ENCODE results near the gene RENBP. TPM values are rescaled to one million over a fixed set of nuclear protein-coding genes. Genes with fewer than 3 reads are reported as not detected.

The RENBP gene
- total RNA-seq, 1 donor from 2014 or later, result 20.2 TPM

DNA sequence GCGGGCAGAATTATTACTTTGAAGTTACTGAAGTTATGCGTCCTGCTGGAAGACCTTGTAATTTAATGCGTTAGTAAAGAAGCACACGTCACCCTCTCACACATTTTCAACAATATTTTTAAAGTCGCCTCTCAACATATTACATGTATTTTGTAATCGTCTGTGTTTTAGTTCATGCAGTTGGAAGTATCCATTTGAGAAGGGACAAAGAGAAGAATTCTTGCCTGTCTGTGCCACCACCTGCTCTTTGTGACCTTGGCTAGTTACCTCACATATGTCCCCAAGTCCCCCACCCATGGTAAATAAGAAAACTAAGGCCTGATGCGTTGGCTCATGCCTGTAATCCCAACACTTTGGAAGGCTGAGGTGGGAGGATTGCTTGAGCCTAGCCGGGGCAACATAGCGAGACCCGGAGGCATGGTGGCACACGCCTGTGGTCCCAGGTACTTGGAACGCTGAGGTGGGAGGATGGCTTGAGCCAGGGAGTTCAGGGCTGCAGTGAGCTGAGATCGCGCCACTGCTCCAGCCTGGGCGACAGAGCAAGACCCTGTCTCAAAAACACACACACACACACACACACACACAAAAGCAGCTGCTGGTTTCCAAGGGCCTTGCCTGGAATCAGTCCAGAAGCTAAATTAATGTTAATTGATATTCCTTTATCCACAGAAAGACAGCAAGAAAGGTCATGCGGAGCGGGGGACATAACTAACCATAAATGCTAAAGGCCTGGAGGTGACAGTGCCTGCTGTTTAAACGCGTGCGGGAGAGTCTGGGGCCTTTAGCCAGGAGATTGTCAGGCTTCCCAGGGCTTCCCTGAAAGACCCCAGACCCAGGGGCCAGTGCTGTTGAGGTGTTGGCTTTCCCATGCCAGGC, 28.9 kb upstream of the RENBP start:
- POLR2A ChIA-PET, result interaction anchor here (0.8 to 8.1 kb wide), 7 partner anchors 12 to 398 kb away, joined by 3 to 114 read pairs (median 5); partner anchors contain the start of genes ARHGAP4 and IRAK1

DNA sequence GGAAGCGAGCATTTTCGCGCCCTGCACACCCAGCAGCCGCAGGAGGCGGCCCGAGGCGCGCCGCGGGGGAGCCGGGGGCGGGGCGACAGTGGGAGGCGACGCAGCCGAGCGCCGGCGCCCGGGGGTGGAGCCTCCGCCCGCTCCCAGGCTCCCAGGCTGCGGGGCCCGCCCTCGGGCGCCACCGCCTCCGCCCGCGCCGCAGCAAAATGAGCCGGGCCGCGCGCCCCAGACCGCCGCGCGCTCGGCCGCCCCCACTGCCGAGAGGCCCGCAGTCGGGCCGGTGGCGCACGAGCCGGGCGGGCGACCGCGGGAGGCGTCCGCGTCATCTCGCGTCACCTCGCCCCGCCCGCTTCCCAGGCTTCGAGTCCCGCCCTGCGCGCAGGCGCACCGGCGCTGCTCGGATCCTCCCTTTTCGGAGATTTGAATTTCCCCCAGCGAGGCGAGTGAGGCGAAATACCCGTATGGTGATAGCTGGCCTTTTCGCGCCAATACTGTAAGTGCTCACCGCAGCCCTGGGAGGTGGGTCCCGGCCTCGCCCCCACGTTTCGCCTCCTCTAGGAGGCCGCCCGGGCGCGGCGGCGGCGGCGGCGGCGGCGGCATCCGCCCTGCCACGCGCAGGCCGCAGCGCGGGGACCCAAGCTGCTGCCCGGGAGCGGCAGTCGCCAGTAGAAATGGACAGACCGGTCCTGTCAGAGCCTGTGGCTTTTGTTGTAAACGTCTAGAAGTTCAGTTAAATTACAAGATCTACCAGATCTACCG, 28.1 kb upstream of the RENBP start, which contains the start of gene TMEM187:
TMEM187 (plus strand) TSS at position 387 of the 759 bp plus-strand sequence. CDS start 9,309 bp downstream, outside the sequence.
- ATAC-seq (ENCODE audit: low read depth) (peak; percentile 60), DNase-seq (peak; percentile 75)
- TF ChIP-seq, protein P1, sequence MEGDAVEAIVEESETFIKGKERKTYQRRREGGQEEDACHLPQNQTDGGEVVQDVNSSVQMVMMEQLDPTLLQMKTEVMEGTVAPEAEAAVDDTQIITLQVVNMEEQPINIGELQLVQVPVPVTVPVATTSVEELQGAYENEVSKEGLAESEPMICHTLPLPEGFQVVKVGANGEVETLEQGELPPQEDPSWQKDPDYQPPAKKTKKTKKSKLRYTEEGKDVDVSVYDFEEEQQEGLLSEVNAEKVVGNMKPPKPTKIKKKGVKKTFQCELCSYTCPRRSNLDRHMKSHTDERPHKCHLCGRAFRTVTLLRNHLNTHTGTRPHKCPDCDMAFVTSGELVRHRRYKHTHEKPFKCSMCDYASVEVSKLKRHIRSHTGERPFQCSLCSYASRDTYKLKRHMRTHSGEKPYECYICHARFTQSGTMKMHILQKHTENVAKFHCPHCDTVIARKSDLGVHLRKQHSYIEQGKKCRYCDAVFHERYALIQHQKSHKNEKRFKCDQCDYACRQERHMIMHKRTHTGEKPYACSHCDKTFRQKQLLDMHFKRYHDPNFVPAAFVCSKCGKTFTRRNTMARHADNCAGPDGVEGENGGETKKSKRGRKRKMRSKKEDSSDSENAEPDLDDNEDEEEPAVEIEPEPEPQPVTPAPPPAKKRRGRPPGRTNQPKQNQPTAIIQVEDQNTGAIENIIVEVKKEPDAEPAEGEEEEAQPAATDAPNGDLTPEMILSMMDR (IDR thresholded peaks at IDR 0.05), result no peak
- POLR2A ChIA-PET, result interaction anchor here (0.9 to 8.1 kb wide), 9 partner anchors 9 to 406 kb away, joined by 3 to 114 read pairs (median 11); partner anchors contain the start of genes ARHGAP4, EMD, IRAK1 and NAA10
- CTCF ChIA-PET, result interaction anchor here (1.9 kb wide), 1 partner anchor 25 kb away, joined by 6 read pairs; no protein-coding TSS in a partner anchor
- H3K9me3 Mint-ChIP-seq, result no peaks in the 10 kb centered on the region
- H3K27me3 Mint-ChIP-seq, result no peaks in the 10 kb centered on the region
- H3K36me3 Mint-ChIP-seq (ENCODE audit: low read depth), result peaks cover 12% of the 10 kb centered on the region
- peak within 1 kb of the TSS; percentile 100 for H3K4me3 Mint-ChIP-seq
- intact Hi-C loops (cut with micrococcal nuclease), result loop anchor here (1.0 kb wide), 2 partner anchors 12 to 178 kb away; partner anchors contain the start of genes IDH3G and SSR4
- H3K4me1 Mint-ChIP-seq, result peaks cover 36% of the 10 kb centered on the region
- peak within 1 kb of the TSS; percentile 100 for H3K27ac Mint-ChIP-seq

More for the DNA sequence above, 28.9 kb upstream of the RENBP start:
- Mint-ChIP-seq H3K36me3 (ENCODE audit: low read depth) (peaks cover 8% of the 10 kb centered on the region), H3K4me3 (peak overlapping the region; percentile 87), H3K27me3 (no peaks in the 10 kb centered on the region), H3K4me1 (peaks cover 28% of the 10 kb centered on the region), H3K9me3 (no peaks in the 10 kb centered on the region), H3K27ac (peak overlapping the region; percentile 90)
- no peak for DNase-seq
- ATAC-seq (ENCODE audit: low read depth), result no peak
- CTCF ChIA-PET, result interaction anchor here (1.3 kb wide), 1 partner anchor 39 kb away, joined by 4 read pairs; no protein-coding TSS in a partner anchor
- intact Hi-C loops (cut with micrococcal nuclease), result loop anchor here (1.0 kb wide), 1 partner anchor 11 kb away; no protein-coding TSS in a partner anchor
- TF ChIP-seq, protein P1 (IDR thresholded peaks at IDR 0.05), result no peak

DNA sequence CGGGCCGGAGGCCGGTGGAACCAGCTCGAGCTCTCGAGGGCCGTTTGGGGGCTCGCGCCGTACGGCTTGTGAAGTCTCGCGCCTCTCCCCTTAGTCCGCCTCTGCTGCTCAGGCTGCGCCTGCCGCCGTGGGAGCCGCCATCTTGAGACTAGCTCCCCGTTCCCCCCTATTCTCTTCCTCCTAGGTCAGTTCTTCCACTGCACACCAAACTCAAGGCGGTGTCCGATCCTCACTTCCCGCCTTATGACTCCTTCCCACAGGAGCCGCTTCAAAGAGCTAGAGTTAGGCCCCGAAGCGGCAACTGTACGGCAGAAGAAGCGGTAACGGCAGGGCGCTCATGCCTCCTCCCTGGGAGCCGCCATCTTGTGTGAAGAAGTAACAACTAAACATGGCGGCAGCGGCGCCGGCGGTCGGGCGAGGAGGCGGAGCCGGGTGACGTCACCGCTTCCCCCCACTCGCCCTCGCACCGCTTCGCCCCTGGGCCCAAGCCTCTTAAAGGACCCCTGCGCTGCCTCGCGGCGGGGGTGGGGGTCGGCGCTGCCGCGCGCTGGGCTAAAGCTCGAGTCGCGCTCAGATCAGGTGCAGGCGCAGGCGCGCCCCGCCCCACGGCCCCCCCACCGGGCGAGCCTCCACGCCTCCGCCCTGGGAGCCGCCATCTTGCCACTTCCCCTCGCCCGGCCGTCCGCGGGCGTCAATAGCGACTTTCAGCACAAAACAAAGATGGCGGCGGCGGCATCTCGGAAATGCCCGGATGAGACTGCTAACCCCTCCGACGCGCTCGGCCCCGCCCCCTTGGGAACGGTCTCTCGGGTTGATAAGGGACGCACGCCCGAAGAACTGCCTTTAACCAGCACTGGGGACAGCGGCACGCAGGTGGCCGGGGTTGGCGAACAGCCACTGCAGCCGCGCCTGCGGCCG, 27.3 kb upstream of the RENBP start, which contains the start of gene HCFC1:
HCFC1 (minus strand) TSS at position 369 of the 918 bp plus-strand sequence. CDS start 978 bp downstream, outside the sequence.
- Mint-ChIP-seq H3K27me3 (no peaks in the 10 kb centered on the region), H3K4me3 (peak within 1 kb of the TSS; percentile 100), H3K27ac (peak within 1 kb of the TSS; percentile 100), H3K36me3 (ENCODE audit: low read depth) (peaks cover 17% of the 10 kb centered on the region), H3K4me1 (peaks cover 44% of the 10 kb centered on the region), H3K9me3 (no peaks in the 10 kb centered on the region)
- POLR2A ChIA-PET, result interaction anchor here (0.7 to 8.1 kb wide), 24 partner anchors 9 to 745 kb away, joined by 3 to 114 read pairs (median 4); partner anchors contain the start of genes ARHGAP4, EMD, IDH3G and IRAK1
- ATAC-seq (ENCODE audit: low read depth) (peak; percentile 48), DNase-seq (peak; percentile 81)
- CTCF ChIA-PET, result interaction anchor here (1.5 to 1.9 kb wide), 2 partner anchors 25 to 42 kb away, joined by 5 to 6 read pairs; no protein-coding TSS in a partner anchor
- TF ChIP-seq, protein P1 (IDR thresholded peaks at IDR 0.05), result no peak
- intact Hi-C loops (cut with micrococcal nuclease), result loop anchor here (1.0 to 2.0 kb wide), 7 partner anchors 37 to 408 kb away; partner anchors contain the start of genes EMD, IDH3G, MECP2 and SSR4

DNA sequence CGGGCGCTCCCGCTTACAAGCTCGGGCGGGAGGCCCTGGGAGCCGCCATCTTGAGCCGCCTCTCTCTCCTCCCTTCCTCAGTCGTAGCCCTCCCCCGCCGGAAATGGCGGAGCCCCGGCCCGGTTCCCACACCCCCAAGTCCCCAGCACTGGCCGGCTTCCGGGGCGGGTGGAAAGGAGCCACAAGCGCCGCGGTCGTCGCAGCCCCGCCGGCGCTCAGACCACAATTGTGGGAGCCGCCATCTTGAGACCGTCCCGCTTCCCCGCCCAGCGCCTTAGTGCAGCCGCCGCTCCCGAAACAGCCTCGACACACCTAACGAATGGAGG, 26.6 kb upstream of the RENBP start:
- H3K4me3 Mint-ChIP-seq, result peak overlapping the region; percentile 100
- H3K27me3 Mint-ChIP-seq, result no peaks in the 10 kb centered on the region
- ATAC-seq (ENCODE audit: low read depth) (peak; percentile 50), DNase-seq (peak; percentile 71)
- peaks cover 17% of the 10 kb centered on the region for H3K36me3 Mint-ChIP-seq (ENCODE audit: low read depth)
- intact Hi-C loops (cut with micrococcal nuclease), result loop anchor here (1.0 to 2.0 kb wide), 6 partner anchors 38 to 408 kb away; partner anchors contain the start of genes EMD and MECP2
- H3K27ac Mint-ChIP-seq, result peak overlapping the region; percentile 100
- H3K4me1 Mint-ChIP-seq, result peaks cover 50% of the 10 kb centered on the region
- H3K9me3 Mint-ChIP-seq, result no peaks in the 10 kb centered on the region
- ChIA-PET POLR2A (interaction anchor here (0.7 to 8.1 kb wide), 22 partner anchors 10 to 1013 kb away, joined by 3 to 114 read pairs (median 4); partner anchors contain the start of genes ARHGAP4, EMD, IDH3G and IRAK1), CTCF (interaction anchor here (1.5 to 1.9 kb wide), 2 partner anchors 24 to 42 kb away, joined by 5 to 6 read pairs; no protein-coding TSS in a partner anchor)
- TF ChIP-seq, protein P1 (IDR thresholded peaks at IDR 0.05), result no peak
